ENCODE results near the gene KIF17.
"Not testable (repeated sequence)": the region's sequence is repeated elsewhere in the genome, so short reads cannot be mapped to it uniquely, and the experiment has no call there.

Gene KIF17

GRCh38 chr1:20727746-20728316, 10.0 kb upstream of the KIF17 start:
- DNase-seq (ENCODE audit: low read depth), result no peak

- no peak for DNase-seq (ENCODE audit: low read depth)
These were observed 9.3 kb upstream of the KIF17 start for GRCh38 chr1:20726932-20727745.

- DNase-seq (ENCODE audit: low read depth), result no peak
These were observed 8.5 kb upstream of the KIF17 start for GRCh38 chr1:20726118-20726911.

GRCh38 chr1:20725189-20726117, 7.6 kb upstream of the KIF17 start:
- DNase-seq (ENCODE audit: low read depth), result peak; percentile 47

GRCh38 chr1:20724364-20725188, 6.8 kb upstream of the KIF17 start:
- DNase-seq (ENCODE audit: low read depth), result no peak

GRCh38 chr1:20723537-20724363, 5.9 kb upstream of the KIF17 start:
- DNase-seq (ENCODE audit: low read depth), result no peak

- DNase-seq (ENCODE audit: low read depth), result no peak
These were observed 5.3 kb upstream of the KIF17 start for GRCh38 chr1:20723159-20723536.

- no peak for DNase-seq (ENCODE audit: low read depth)
These were observed 3.6 kb upstream of the KIF17 start for GRCh38 chr1:20721117-20722061.

GRCh38 chr1:20720631-20721091, 2.9 kb upstream of the KIF17 start:
- no peak for DNase-seq (ENCODE audit: low read depth)

- DNase-seq (ENCODE audit: low read depth), result no peak
These were observed 2.2 kb upstream of the KIF17 start for GRCh38 chr1:20719871-20720620.

GRCh38 chr1:20719261-20719660, 1.5 kb upstream of the KIF17 start:
- DNase-seq (ENCODE audit: low read depth), result no peak

- not testable (repeated sequence) for DNase-seq (ENCODE audit: low read depth)
These were observed 606 bp upstream of the KIF17 start for GRCh38 chr1:20718343-20718882.

GRCh38 chr1:20716232-20716631, 1.6 kb downstream of the KIF17 start:
- no peak for DNase-seq (ENCODE audit: low read depth)

- DNase-seq (ENCODE audit: low read depth), result no peak
These were observed 2.4 kb downstream of the KIF17 start for GRCh38 chr1:20715406-20715805.

- DNase-seq (ENCODE audit: low read depth), result no peak
These were observed 4.4 kb downstream of the KIF17 start for GRCh38 chr1:20713440-20713839.

GRCh38 chr1:20712215-20712577, 5.6 kb downstream of the KIF17 start:
- DNase-seq (ENCODE audit: low read depth), result no peak

GRCh38 chr1:20711285-20712214, 6.3 kb downstream of the KIF17 start:
- DNase-seq (ENCODE audit: low read depth), result no peak

Data from stromal cell of bone marrow (primary cell).